Osteoblast (primary cell): ENCODE measurements around the gene PGRMC2. TPM values are rescaled to one million over a fixed set of nuclear protein-coding genes. Genes with fewer than 3 reads are reported as not detected.

Experiments
- DNase-seq: peaks from one replicate; pipeline ENCODE4 v3.0.0; 2011; ENCODE audit warnings: low spot score, mixed read lengths; ENCODE audit not compliant: insufficient read length; ENCODE audit errors: missing footprints
- H2AFZ ChIP-seq: 2 replicates; pipeline ENCODE4 v1.6.0; 2011; ENCODE audit warnings: mild to moderate bottlenecking, low read length
- H3K27ac ChIP-seq: 2 replicates; pipeline ENCODE4 v1.5.1; 2011; ENCODE audit warnings: mild to moderate bottlenecking, low read depth, low read length, moderate library complexity
- H3K27me3 ChIP-seq: 2 replicates; pipeline ENCODE4 v1.6.0; 2012; ENCODE audit warnings: mild to moderate bottlenecking, control low read depth, inconsistent platforms, low read length, moderate library complexity; ENCODE audit not compliant: insufficient read depth
- H3K36me3 ChIP-seq: 2 replicates; pipeline ENCODE4 v1.5.1; 2011; ENCODE audit warnings: mild to moderate bottlenecking, low read length, control low read depth, moderate library complexity; ENCODE audit not compliant: insufficient read depth
- H3K4me1 ChIP-seq: 2 replicates; pipeline ENCODE4 v1.5.1; 2011; ENCODE audit warnings: mild to moderate bottlenecking, low read length, control low read depth, moderate library complexity; ENCODE audit not compliant: insufficient read depth
- H3K4me2 ChIP-seq: 2 replicates; pipeline ENCODE4 v1.6.0; 2011; ENCODE audit warnings: mild to moderate bottlenecking, low read length; ENCODE audit not compliant: insufficient read depth
- H3K4me3 ChIP-seq: fragments of 200-600 bp; sonication (generic); 3 replicates; pipeline ENCODE4 v1.5.1; 2012; ENCODE audit warnings: mild to moderate bottlenecking, low read length, inconsistent platforms; ENCODE audit not compliant: insufficient read depth
- H3K79me2 ChIP-seq: 2 replicates; pipeline ENCODE4 v1.6.0; 2012; ENCODE audit warnings: mild to moderate bottlenecking, low read length, control low read depth, inconsistent platforms; ENCODE audit not compliant: insufficient read depth
- H3K9me3 ChIP-seq: 2 replicates; pipeline ENCODE4 v1.5.1; 2011; ENCODE audit warnings: low read depth, low read length, control low read depth
- H4K20me1 ChIP-seq: 2 replicates; pipeline ENCODE4 v1.6.0; 2012; ENCODE audit warnings: mild to moderate bottlenecking, low read length, control low read depth; ENCODE audit not compliant: insufficient read depth
- total RNA-seq: library from RNA; depleted of rRNA; stranded (reverse); fragments of >200 nt; gene quantifications from 2 replicates; pipeline ENCODE4 v1.2.3, GENCODE V29; 2012
- TF ChIP-seq, protein P1 (sequence below): IDR thresholded peaks from 2 replicates; pipeline ENCODE4 v1.5.1; 2011; ENCODE audit warnings: mild to moderate bottlenecking, low read depth, low read length, moderate library complexity; ENCODE audit errors: extremely low read depth

The PGRMC2 gene
- total RNA-seq, 1 donor: 38.4 TPM

- no peaks in the 10 kb centered on the region for H3K79me2 ChIP-seq
- no peaks in the 10 kb centered on the region for H3K27me3 ChIP-seq
- H2AFZ ChIP-seq: no peak overlapping the region
- no peak for DNase-seq
- no peak overlapping the region for H3K4me2 ChIP-seq
- H3K4me1 ChIP-seq: no peaks in the 10 kb centered on the region
- no peaks in the 10 kb centered on the region for H3K9me3 ChIP-seq
- H3K36me3 ChIP-seq: no peaks in the 10 kb centered on the region
- H3K27ac ChIP-seq: no peak overlapping the region
- H4K20me1 ChIP-seq: no peaks in the 10 kb centered on the region
- no peak overlapping the region for H3K4me3 ChIP-seq
- TF ChIP-seq, protein P1, sequence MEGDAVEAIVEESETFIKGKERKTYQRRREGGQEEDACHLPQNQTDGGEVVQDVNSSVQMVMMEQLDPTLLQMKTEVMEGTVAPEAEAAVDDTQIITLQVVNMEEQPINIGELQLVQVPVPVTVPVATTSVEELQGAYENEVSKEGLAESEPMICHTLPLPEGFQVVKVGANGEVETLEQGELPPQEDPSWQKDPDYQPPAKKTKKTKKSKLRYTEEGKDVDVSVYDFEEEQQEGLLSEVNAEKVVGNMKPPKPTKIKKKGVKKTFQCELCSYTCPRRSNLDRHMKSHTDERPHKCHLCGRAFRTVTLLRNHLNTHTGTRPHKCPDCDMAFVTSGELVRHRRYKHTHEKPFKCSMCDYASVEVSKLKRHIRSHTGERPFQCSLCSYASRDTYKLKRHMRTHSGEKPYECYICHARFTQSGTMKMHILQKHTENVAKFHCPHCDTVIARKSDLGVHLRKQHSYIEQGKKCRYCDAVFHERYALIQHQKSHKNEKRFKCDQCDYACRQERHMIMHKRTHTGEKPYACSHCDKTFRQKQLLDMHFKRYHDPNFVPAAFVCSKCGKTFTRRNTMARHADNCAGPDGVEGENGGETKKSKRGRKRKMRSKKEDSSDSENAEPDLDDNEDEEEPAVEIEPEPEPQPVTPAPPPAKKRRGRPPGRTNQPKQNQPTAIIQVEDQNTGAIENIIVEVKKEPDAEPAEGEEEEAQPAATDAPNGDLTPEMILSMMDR: no peak
Observed at GRCh38 chr4:128307123-128307571, 19.5 kb upstream of the PGRMC2 start.

- no peaks in the 10 kb centered on the region for H3K4me1 ChIP-seq
- H3K36me3 ChIP-seq: no peaks in the 10 kb centered on the region
- H3K4me2 ChIP-seq: no peak overlapping the region
- TF ChIP-seq, protein P1: no peak
- H4K20me1 ChIP-seq: no peaks in the 10 kb centered on the region
- no peak overlapping the region for H2AFZ ChIP-seq
- no peak overlapping the region for H3K27ac ChIP-seq
- no peaks in the 10 kb centered on the region for H3K27me3 ChIP-seq
- no peak for DNase-seq
- H3K79me2 ChIP-seq: no peaks in the 10 kb centered on the region
- no peak overlapping the region for H3K4me3 ChIP-seq
- H3K9me3 ChIP-seq: no peaks in the 10 kb centered on the region
Observed at GRCh38 chr4:128305942-128306341, 18.3 kb upstream of the PGRMC2 start.

- TF ChIP-seq, protein P1: no peak
- no peak overlapping the region for H3K4me3 ChIP-seq
- H2AFZ ChIP-seq: no peak overlapping the region
- H3K79me2 ChIP-seq: no peaks in the 10 kb centered on the region
- H3K4me1 ChIP-seq: no peaks in the 10 kb centered on the region
- no peaks in the 10 kb centered on the region for H4K20me1 ChIP-seq
- no peak for DNase-seq
- H3K4me2 ChIP-seq: no peak overlapping the region
- H3K27ac ChIP-seq: no peak overlapping the region
- no peaks in the 10 kb centered on the region for H3K36me3 ChIP-seq
- no peaks in the 10 kb centered on the region for H3K9me3 ChIP-seq
- H3K27me3 ChIP-seq: no peaks in the 10 kb centered on the region
Observed at GRCh38 chr4:128303986-128304385, 16.4 kb upstream of the PGRMC2 start.

GRCh38 chr4:128303405-128303785, 15.8 kb upstream of the PGRMC2 start:
- no peak overlapping the region for H3K27ac ChIP-seq
- H3K79me2 ChIP-seq: no peaks in the 10 kb centered on the region
- H2AFZ ChIP-seq: no peak overlapping the region
- no peaks in the 10 kb centered on the region for H3K4me1 ChIP-seq
- TF ChIP-seq, protein P1: no peak
- DNase-seq: no peak
- no peaks in the 10 kb centered on the region for H4K20me1 ChIP-seq
- H3K4me3 ChIP-seq: no peak overlapping the region
- H3K36me3 ChIP-seq: no peaks in the 10 kb centered on the region
- H3K27me3 ChIP-seq: no peaks in the 10 kb centered on the region
- no peaks in the 10 kb centered on the region for H3K9me3 ChIP-seq
- no peak overlapping the region for H3K4me2 ChIP-seq
